Measurements from ENCODE around the gene NKX1-1.

Gene NKX1-1

GRCh38 chr4:1416948-1417260, 10.7 kb upstream of the NKX1-1 start:
- DNase-seq (ENCODE audit: low spot score): no peak

GRCh38 chr4:1416051-1416947, 10.1 kb upstream of the NKX1-1 start:
- DNase-seq (ENCODE audit: low spot score): no peak

DNA sequence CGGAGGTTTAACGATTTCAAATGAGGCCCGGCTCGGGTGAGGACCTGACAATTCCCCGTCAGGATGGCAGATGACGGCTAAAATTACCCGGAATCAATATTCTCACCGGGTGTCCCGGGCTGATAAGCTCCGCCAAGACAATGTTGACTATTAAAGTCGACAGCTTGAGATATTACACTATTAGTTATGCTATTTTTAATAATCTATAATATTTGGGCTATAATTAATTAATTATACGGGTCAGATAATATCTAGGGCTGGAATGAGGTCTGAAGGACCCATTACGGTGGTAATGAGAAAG, 9.4 kb upstream of the NKX1-1 start:
- DNase-seq (ENCODE audit: low spot score): no peak

DNA sequence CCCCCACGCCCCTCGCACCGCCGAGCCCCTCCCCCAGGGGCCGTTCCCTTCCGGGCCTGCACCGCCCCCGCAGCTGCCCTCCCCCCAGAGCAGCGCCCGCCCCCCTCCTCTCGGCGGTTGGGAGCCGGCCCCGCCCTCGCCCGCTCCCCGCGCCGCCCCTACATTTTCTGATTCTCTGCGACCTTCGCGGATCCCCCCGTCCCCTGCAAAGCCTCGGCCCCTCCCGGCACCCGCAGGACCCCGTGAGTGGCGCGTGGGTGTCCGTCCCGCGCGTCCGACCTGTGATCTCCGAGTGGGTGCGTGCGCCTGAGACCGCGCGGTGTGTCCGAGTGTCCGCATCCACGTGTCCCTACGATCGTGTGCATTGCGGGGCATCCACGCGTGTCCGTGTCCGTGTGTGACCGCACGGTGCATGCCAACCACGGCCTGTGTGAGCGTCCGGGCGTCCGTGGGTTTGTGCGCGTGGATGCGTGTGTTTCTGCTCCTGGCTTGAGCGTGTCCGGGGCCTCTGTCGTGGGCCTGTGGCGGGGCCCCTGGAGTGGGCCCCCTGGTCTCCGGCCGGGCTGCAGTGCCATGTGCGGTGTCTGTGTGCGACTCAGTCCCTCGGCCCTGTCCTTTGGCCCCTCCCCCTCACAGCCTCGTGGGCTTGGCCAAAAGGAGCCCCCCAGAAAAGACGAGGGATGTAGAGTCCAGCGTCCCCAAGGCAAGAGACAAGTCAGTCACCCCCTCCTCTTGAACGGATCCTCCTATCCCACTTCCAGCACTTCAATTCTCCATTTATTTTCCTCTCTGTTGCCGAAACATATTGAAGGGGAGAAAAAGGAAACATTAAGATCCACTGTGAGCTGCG, 8.8 kb upstream of the NKX1-1 start:
- DNase-seq (ENCODE audit: low spot score): no peak

- DNase-seq (ENCODE audit: low spot score): no peak
Measured at GRCh38 chr4:1413687-1414479, 7.6 kb upstream of the NKX1-1 start.

- DNase-seq (ENCODE audit: low spot score): no peak
Measured at GRCh38 chr4:1413204-1413663, 7.0 kb upstream of the NKX1-1 start.

DNA sequence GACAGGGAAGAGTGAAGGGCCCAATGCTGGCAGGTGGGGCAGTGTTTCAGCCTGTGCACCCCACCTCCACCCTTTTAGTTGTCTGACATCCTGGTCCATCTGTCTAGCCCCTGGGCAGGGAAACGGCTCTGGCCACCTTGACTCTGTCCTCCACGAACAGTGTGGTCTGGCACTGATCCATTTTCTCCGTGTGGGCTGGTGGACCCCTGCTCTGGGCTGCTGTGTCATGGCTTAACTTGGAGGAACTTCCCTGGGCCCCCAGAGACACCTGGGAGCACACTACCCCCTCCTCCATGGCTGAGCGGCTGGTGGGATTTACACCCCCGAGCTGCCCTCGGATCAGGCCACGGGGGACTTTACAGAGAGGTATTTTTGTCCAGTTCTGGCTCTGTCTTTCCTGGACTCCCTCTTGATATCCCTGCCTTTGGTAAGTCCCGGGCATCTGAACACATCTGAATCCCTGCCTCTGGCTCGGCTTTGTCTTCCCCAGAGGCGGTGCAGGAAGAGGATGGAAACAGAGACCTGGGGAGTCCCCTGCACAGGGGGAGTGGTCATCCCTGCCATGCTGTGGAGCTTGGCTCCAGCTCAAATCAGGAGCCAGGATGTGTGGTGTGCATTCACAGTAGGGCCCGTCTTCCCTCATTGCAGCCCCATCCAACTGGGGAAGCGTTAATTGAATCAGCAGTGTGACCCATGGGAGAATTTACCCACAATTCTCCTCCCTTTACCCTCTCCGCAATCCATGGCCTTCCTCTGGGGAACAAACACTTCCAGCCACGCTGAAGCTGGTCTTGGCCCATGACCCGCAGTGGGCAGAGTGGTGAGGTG, 6.3 kb upstream of the NKX1-1 start:
- no peak for DNase-seq (ENCODE audit: low spot score)

- DNase-seq (ENCODE audit: low spot score): no peak
Measured at GRCh38 chr4:1411436-1412375, 5.5 kb upstream of the NKX1-1 start.

- DNase-seq (ENCODE audit: low spot score): peak; percentile 18
Measured at GRCh38 chr4:1410491-1411325, 4.5 kb upstream of the NKX1-1 start.

DNA sequence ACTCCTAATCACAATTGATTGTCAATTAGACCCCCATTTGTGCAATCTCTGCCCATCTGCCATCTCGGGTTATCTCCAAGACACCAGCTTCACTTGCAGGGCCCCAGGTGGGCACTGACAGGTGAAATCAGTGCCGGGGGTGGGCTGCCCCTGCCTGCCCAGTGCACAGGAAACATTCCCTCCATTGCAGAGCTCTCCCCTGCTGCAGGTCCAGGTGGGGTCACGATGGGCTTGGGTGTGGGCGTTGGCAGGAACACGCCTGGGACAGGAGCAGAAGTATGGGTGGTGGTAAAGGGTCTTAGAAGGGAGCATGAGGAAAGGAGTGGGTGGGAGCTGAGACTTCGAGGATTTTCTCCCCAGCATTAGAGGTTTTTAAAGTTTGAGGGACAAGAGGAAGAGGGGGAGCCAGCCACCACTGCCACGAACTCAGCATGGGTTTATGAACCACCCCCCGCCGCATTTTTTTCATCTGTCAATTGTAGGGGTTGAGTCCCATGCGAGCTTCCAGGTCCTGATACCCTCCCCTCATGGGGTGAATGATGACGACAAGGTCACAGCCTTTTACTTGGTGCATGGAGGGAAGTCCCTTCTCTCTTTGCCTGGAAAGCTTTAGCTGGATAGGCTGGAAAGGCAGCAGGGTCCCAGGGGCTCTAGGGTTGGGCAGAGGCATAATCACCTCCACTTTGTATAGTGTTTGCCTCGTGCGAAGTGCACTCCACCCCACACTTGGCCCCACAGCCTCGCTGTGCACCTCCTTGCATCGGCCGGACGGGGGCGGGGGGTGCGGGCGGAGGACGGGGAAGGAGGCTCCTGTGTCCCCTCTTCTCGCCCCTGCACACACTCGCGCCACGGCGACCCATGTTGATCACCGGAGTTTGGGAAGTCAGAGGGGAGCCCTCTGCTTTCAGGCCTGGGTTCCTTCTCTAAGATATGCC, 3.5 kb upstream of the NKX1-1 start:
- DNase-seq (ENCODE audit: low spot score): no peak

GRCh38 chr4:1409079-1409478, 2.8 kb upstream of the NKX1-1 start:
- no peak for DNase-seq (ENCODE audit: low spot score)

GRCh38 chr4:1408418-1408817, 2.2 kb upstream of the NKX1-1 start:
- DNase-seq (ENCODE audit: low spot score): no peak

GRCh38 chr4:1407657-1408333, 1.6 kb upstream of the NKX1-1 start:
- no peak for DNase-seq (ENCODE audit: low spot score)

- DNase-seq (ENCODE audit: low spot score): no peak
Measured at GRCh38 chr4:1406981-1407656, 877 bp upstream of the NKX1-1 start.

GRCh38 chr4:1405636-1406393, 427 bp downstream of the NKX1-1 start:
- DNase-seq (ENCODE audit: low spot score): no peak

GRCh38 chr4:1405254-1405635, 997 bp downstream of the NKX1-1 start:
- no peak for DNase-seq (ENCODE audit: low spot score)

Measured in kidney capillary endothelial cell (primary cell).